ENCODE measurements around the gene FRYL. TPM values are rescaled to one million over a fixed set of nuclear protein-coding genes. Genes with fewer than 3 reads are reported as not detected.
A peak's percentile ranks its signal among the peaks of the same experiment; 100 is the strongest.

The FRYL gene
- total and polyA plus RNA-seq, 2 of the 13 experiments (the other 11 are each of a cell fraction or from before 2014, with no cell fraction given): 9.7 to 19.6 TPM

DNA sequence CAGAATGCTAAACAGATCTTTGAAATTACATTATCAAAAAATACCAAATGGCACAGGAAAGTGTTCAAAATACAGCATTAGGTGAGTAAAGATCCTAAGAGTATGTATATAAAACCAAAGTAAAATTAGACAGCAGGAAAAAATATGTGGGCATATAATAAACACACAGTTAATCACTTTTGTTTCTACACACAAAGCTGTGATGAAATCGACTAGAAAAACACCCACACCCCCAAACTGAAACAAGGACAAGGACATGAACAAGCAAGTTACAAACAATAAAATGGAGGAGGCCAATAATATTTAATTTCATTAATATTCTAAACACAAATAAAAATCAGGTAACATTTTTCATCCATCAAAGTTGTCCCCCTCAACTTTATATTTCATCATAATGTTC lies 143.2 kb downstream of the FRYL start (continued):
- TF ChIP-seq, protein P1, sequence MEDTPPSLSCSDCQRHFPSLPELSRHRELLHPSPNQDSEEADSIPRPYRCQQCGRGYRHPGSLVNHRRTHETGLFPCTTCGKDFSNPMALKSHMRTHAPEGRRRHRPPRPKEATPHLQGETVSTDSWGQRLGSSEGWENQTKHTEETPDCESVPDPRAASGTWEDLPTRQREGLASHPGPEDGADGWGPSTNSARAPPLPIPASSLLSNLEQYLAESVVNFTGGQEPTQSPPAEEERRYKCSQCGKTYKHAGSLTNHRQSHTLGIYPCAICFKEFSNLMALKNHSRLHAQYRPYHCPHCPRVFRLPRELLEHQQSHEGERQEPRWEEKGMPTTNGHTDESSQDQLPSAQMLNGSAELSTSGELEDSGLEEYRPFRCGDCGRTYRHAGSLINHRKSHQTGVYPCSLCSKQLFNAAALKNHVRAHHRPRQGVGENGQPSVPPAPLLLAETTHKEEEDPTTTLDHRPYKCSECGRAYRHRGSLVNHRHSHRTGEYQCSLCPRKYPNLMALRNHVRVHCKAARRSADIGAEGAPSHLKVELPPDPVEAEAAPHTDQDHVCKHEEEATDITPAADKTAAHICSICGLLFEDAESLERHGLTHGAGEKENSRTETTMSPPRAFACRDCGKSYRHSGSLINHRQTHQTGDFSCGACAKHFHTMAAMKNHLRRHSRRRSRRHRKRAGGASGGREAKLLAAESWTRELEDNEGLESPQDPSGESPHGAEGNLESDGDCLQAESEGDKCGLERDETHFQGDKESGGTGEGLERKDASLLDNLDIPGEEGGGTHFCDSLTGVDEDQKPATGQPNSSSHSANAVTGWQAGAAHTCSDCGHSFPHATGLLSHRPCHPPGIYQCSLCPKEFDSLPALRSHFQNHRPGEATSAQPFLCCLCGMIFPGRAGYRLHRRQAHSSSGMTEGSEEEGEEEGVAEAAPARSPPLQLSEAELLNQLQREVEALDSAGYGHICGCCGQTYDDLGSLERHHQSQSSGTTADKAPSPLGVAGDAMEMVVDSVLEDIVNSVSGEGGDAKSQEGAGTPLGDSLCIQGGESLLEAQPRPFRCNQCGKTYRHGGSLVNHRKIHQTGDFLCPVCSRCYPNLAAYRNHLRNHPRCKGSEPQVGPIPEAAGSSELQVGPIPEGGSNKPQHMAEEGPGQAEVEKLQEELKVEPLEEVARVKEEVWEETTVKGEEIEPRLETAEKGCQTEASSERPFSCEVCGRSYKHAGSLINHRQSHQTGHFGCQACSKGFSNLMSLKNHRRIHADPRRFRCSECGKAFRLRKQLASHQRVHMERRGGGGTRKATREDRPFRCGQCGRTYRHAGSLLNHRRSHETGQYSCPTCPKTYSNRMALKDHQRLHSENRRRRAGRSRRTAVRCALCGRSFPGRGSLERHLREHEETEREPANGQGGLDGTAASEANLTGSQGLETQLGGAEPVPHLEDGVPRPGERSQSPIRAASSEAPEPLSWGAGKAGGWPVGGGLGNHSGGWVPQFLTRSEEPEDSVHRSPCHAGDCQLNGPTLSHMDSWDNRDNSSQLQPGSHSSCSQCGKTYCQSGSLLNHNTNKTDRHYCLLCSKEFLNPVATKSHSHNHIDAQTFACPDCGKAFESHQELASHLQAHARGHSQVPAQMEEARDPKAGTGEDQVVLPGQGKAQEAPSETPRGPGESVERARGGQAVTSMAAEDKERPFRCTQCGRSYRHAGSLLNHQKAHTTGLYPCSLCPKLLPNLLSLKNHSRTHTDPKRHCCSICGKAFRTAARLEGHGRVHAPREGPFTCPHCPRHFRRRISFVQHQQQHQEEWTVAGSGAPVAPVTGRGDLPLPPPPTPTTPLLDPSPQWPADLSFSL (CRISPR knock-in tag; IDR thresholded peaks at IDR 0.05): no peak

DNA sequence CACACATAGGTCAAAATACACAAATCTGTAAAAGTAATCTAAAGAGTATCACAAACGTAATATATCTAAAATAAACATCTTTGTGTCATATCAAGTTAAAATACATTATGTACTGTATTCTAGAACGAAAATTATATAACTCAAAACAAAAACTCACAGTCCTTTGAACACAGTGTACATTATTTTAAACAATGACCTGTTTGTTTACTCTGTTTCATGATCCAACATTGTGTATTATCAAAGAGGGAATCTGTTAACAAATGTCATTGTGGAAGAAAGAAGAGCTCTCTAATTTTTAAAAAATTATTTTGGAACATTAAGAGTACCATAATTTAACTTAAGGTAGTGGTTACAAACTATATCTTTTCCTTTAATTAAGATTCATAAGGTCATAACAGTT lies 144.1 kb downstream of the FRYL start:
- no peak overlapping the region for H3K27ac ChIP-seq (ENCODE audit: extremely low read length, insufficient read depth, low read length)
- H3K9ac ChIP-seq (ENCODE audit: insufficient read depth, low read depth, low read length): no peak overlapping the region
- H4K20me1 ChIP-seq (ENCODE audit: insufficient read depth, low read length): no peaks in the 10 kb centered on the region; the same call in 1 of the 2 replicates
- no peaks in the 10 kb centered on the region for H3K79me2 ChIP-seq (ENCODE audit: insufficient read depth, low read length)
- in situ Hi-C loops (cut with HindIII; ENCODE audit: extremely low pct_ligation_motif_present, low pct_unique_long_range_greater_than_20kb) (no loop called here), intact Hi-C loops (cut with micrococcal nuclease; ENCODE audit: unreplicated experiment) (no loop called here)
- no peak overlapping the region for H2AFZ ChIP-seq (ENCODE audit: low read length)
- no peak overlapping the region for H3K4me2 ChIP-seq (ENCODE audit: low read depth, low read length)
- BruUV-seq (replicated peaks): no TSS peak
- no peak overlapping the region for H3K4me3 ChIP-seq (replicated peaks in 1 of 3; ENCODE audit: insufficient read depth in 1 of 3, low read depth in 2 of 3, low read length in 3 of 3)
- H3K36me3 ChIP-seq (replicated peaks in 1 of 2; ENCODE audit: control insufficient read depth in 1 of 2, insufficient read depth in 2 of 2, low read length in 2 of 2): peaks cover 0 to 4% of the 10 kb centered on the region in 2 experiments; a peak in 1 of 5 replicates
- no peaks in the 10 kb centered on the region for H3K27me3 ChIP-seq (ENCODE audit: control insufficient read depth in 1 of 2, insufficient read depth in 2 of 2, low read length in 2 of 2)
- TF ChIP-seq SOX5 (CRISPR knock-in tag; IDR thresholded peaks at IDR 0.05; ENCODE audit: borderline replicate concordance) (peak; percentile 73; the same call in 1 of the 2 replicates), SOX13 (IDR thresholded peaks at IDR 0.05) (no peak), SOX13 (CRISPR knock-in tag; conservative IDR thresholded peaks at IDR 0.05 in 1 of 2, IDR thresholded peaks at IDR 0.05 in 1 of 2) (peak in 1 of 2 experiments; percentile 66; a peak in 2 of 4 replicates), ZNF781 (CRISPR knock-in tag; IDR thresholded peaks at IDR 0.05; ENCODE audit: borderline replicate concordance, not compliant biosample characterization) (no peak)
- H3K9me3 ChIP-seq (ENCODE audit: low read length): no peaks in the 10 kb centered on the region
- no peak for ATAC-seq
- FAIRE-seq: no peak
- ChIA-PET CTCF (ENCODE audit: low intra/inter-chr PET ratio, low total read pairs) (no interaction called here), POLR2A (no interaction called here)
- H3K4me1 ChIP-seq (ENCODE audit: insufficient read depth, low read length): 0 out of 2 replicates have a peak, but pooled peaks cover 11% of the 10 kb centered on the region
- 42% methylated on average over 2 of the region's 2 CpGs for WGBS (ENCODE audit: low lambda C conversion rate)
- peak; percentile 4 for DNase-seq (ENCODE audit: low spot score)

All from HepG2 (cell line).